HL-60 (cell line): Measurements from ENCODE around the gene ALDH2.

Experiments
- CTCF ChIP-seq: IDR thresholded peaks from one replicate; pipeline ENCODE4 v1.5.1; 2011; ENCODE audit warnings: low read length, control low read depth, inconsistent platforms; ENCODE audit not compliant: insufficient read depth
- GABPA ChIP-seq: IDR thresholded peaks from 2 replicates; pipeline ENCODE4 v1.6.1; 2012; ENCODE audit warnings: low read depth
- POLR2AphosphoS5 ChIP-seq: IDR thresholded peaks from 2 replicates; pipeline ENCODE4 v1.6.1; 2012; ENCODE audit warnings: low read depth
- REST ChIP-seq: IDR thresholded peaks from 2 replicates; pipeline ENCODE4 v1.6.1; 2012; ENCODE audit warnings: low read depth; ENCODE audit not compliant: insufficient replicate concordance
- SPI1 ChIP-seq: IDR thresholded peaks from 2 replicates; pipeline ENCODE4 v1.6.1; 2012; ENCODE audit warnings: low read depth, mild to moderate bottlenecking, borderline replicate concordance

- TF ChIP-seq CTCF (no peak), POLR2AphosphoS5 (no peak), REST (no peak), SPI1 (no peak), GABPA (no peak)
Measured at GRCh38 chr12:111764120-111764821, 2.5 kb upstream of the ALDH2 start.
